Measurements from ENCODE around the gene CDH19.
"Not testable (repeated sequence)": the region's sequence is repeated elsewhere in the genome, so short reads cannot be mapped to it uniquely, and the experiment has no call there.

CDH19 gene

GRCh38 chr18:66473882-66474281 lies 130.0 kb downstream of the CDH19 start:
- no peak for TF ChIP-seq CTCF (IDR thresholded peaks at IDR 0.05; ENCODE audit: extremely low read depth, missing control alignments)
- DNase-seq (ENCODE audit: low spot score), result no peak

GRCh38 chr18:66466184-66466583 lies 137.7 kb downstream of the CDH19 start:
- not testable (repeated sequence) for DNase-seq (ENCODE audit: low spot score)

GRCh38 chr18:66461344-66461743 lies 142.5 kb downstream of the CDH19 start:
- no peak for DNase-seq (ENCODE audit: low spot score)
- TF ChIP-seq CTCF (IDR thresholded peaks at IDR 0.05; ENCODE audit: extremely low read depth, missing control alignments), result no peak

GRCh38 chr18:66457245-66457644 lies 146.6 kb downstream of the CDH19 start:
- DNase-seq (ENCODE audit: low spot score), result no peak
- TF ChIP-seq CTCF (IDR thresholded peaks at IDR 0.05; ENCODE audit: extremely low read depth, missing control alignments), result no peak

Data from GM20000 (cell line).